Left ventricle myocardium inferior (tissue), 1 donor: ENCODE data around the gene ULBP1. TPM values are rescaled to one million over a fixed set of nuclear protein-coding genes. Genes with fewer than 3 reads are reported as not detected.
"Not testable (repeated sequence)": the region's sequence is repeated elsewhere in the genome, so short reads cannot be mapped to it uniquely, and the experiment has no call there.

Experiments used
- DNase-seq: peaks from one replicate; pipeline ENCODE4 v3.0.0-alpha.2; 2020
- H3K27ac ChIP-seq: fragments of 200-600 bp; replicated peaks from 2 replicates; pipeline ENCODE4 v1.8.0; 2021
- H3K27me3 ChIP-seq: fragments of 200-600 bp; 2 replicates; pipeline ENCODE4 v1.8.0; 2021; ENCODE audit warnings: low read depth
- H3K36me3 ChIP-seq: fragments of 200-600 bp; 2 replicates; pipeline ENCODE4 v1.8.0; 2021
- H3K4me1 ChIP-seq: fragments of 200-600 bp; 2 replicates; pipeline ENCODE4 v1.8.0; 2021
- H3K4me3 ChIP-seq: fragments of 200-600 bp; 2 replicates; pipeline ENCODE4 v1.8.0; 2021; ENCODE audit warnings: mild to moderate bottlenecking, moderate library complexity
- H3K9me3 ChIP-seq: fragments of 200-600 bp; replicated peaks from 2 replicates; pipeline ENCODE4 v1.8.0; 2021
- intact Hi-C: fragments of 100-400 bp; cut with micrococcal nuclease; formaldehyde crosslinking; loops from one replicate; pipeline ENCODE4 v1.11.0; 2022
- total RNA-seq: library from RNA; stranded (reverse); fragmentation: NEBNext Ultra II Directional; extraction: Animal tissue kit (Norgen Biotek cat#: 25700); gene quantifications from one replicate; pipeline ENCODE4 v1.2.1, GENCODE V29; 2021
- TF ChIP-seq, protein P1 (sequence below): fragments of 200-600 bp; IDR thresholded peaks from 2 replicates; pipeline ENCODE4 v1.8.0; 2021; ENCODE audit warnings: antibody characterized with exemption, mild to moderate bottlenecking, borderline replicate concordance
- donor health status: DM: no; HTN: yes; CAD: no; lungs with severe emphysema.

Gene ULBP1
- total RNA-seq, 1 donor from 2014 or later = 0.38 TPM

DNA sequence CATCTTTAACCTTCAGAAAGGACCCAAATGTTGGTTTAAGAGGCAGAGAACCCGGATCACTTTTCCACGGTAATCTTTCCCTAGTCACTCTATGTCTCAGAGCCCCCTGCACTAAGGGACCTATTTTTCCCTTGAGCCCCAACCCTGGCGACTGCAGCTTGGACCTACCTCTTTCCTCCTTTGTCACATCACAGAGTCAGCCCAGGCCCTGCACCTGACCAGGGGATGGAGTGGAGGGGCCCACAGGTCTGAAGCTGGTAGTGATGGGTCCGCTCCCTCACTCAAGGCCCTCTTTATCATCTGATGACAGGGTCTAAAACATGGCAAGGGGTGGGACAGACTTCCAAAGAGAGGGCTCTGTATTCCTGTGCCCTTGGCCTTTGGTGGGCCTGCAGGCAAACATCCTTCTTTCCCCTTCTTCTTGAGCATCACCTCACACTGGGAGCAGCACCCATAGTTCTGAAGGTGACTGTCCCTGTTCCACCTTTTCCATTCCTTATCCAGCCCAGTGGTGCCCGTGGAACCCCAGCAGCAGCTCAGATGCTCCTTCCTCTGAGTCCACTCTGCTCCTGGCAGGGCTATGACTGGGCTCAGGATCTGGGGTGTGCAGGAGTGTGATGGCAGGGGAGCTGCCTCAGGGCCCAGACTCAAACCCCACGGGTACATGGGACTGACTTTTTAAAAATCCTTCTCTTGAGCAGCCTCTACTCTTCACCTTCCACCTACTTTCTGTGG is 55.3 kb downstream of the ULBP1 start:
- H3K4me1 ChIP-seq = peaks cover 3% of the 10 kb centered on the region
- no peak overlapping the region for H3K27ac ChIP-seq
- peaks cover 64% of the 10 kb centered on the region for H3K27me3 ChIP-seq
- no peaks in the 10 kb centered on the region for H3K36me3 ChIP-seq
- no peaks in the 10 kb centered on the region for H3K9me3 ChIP-seq
- DNase-seq = no peak
- no peak overlapping the region for H3K4me3 ChIP-seq
- TF ChIP-seq, protein P1, sequence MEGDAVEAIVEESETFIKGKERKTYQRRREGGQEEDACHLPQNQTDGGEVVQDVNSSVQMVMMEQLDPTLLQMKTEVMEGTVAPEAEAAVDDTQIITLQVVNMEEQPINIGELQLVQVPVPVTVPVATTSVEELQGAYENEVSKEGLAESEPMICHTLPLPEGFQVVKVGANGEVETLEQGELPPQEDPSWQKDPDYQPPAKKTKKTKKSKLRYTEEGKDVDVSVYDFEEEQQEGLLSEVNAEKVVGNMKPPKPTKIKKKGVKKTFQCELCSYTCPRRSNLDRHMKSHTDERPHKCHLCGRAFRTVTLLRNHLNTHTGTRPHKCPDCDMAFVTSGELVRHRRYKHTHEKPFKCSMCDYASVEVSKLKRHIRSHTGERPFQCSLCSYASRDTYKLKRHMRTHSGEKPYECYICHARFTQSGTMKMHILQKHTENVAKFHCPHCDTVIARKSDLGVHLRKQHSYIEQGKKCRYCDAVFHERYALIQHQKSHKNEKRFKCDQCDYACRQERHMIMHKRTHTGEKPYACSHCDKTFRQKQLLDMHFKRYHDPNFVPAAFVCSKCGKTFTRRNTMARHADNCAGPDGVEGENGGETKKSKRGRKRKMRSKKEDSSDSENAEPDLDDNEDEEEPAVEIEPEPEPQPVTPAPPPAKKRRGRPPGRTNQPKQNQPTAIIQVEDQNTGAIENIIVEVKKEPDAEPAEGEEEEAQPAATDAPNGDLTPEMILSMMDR = no peak
- intact Hi-C loops = loop anchor here (10.0 kb wide), 1 partner anchor 184 kb away; no protein-coding TSS in a partner anchor

DNA sequence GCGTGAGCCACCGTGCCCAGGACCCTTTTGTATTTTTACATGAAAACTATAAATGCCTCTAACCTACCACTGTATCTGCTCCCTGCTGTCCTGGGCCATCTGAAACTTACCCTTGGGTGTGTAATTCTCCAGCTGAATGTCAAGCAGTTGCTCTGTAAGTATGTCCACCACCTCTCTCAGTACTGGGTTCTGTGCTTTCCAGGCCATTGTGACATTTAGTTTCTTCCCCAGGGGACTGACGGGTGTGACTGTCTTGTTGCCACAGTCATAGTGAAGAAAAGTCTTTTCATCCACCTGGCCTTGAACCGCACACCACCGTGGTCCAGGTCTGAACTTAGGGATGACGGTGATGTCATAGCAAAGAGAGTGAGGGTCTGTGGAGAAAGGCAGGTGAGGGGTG is 58.1 kb downstream of the ULBP1 start:
- H3K4me3 ChIP-seq, intact Hi-C loops, H3K9me3 ChIP-seq, H3K27ac ChIP-seq, DNase-seq, H3K36me3 ChIP-seq: not testable (repeated sequence)
- peaks cover 66% of the 10 kb centered on the region for H3K27me3 ChIP-seq
- H3K4me1 ChIP-seq = peaks cover 13% of the 10 kb centered on the region

Other genes starting within 250 kb of the ULBP1 start
- 10.8 TPM for gene LATS1, start 245.8 kb upstream of the ULBP1 start, total RNA-seq
- 29.7 TPM for gene NUP43, start 217.4 kb upstream of the ULBP1 start, total RNA-seq
- gene PCMT1, start 214.2 kb upstream of the ULBP1 start, total RNA-seq = 166 TPM
- 18.2 TPM for gene LRP11, start 99.6 kb upstream of the ULBP1 start, total RNA-seq
- 0.19 TPM for gene RAET1E, start 65.8 kb upstream of the ULBP1 start, total RNA-seq
- gene RAET1G, start 40.8 kb upstream of the ULBP1 start, total RNA-seq = 0.19 TPM
- 0.93 TPM for gene ULBP2, start 21.9 kb upstream of the ULBP1 start, total RNA-seq
- gene RAET1L, start 61.6 kb downstream of the ULBP1 start, total RNA-seq = not detected
- 0.99 TPM for gene ULBP3, start 105.2 kb downstream of the ULBP1 start, total RNA-seq
- 116 TPM for gene PPP1R14C, start 179.1 kb downstream of the ULBP1 start, total RNA-seq